Activated T-helper 2 cell treated with anti-CD3 and anti-CD28 coated beads, Interferon-gamma antibody, Interleukin-2, Interleukin-4, amounts not matched to agents 10 μg/mL and 5 μg/mL and 100 μg/mL, durations not matched to agents 14 hours and 24 hours and 36 hours (primary cell): Measurements from ENCODE around the gene ELMO3. TPM values are rescaled to one million over a fixed set of nuclear protein-coding genes. Genes with fewer than 3 reads are reported as not detected.

Source experiments
- DNase-seq: peaks from one replicate; pipeline ENCODE4 v3.0.0; 2021; ENCODE audit warnings: low spot score
- H3K27ac Mint-ChIP-seq: one replicate; pipeline ENCODE4 v1.8.0; 2021; ENCODE audit warnings: mixed read lengths
- H3K27me3 Mint-ChIP-seq: one replicate; pipeline ENCODE4 v1.8.0; 2021; ENCODE audit warnings: low read depth, mixed read lengths
- H3K36me3 Mint-ChIP-seq: one replicate; pipeline ENCODE4 v1.8.0; 2021; ENCODE audit warnings: low read depth, mixed read lengths
- H3K4me1 Mint-ChIP-seq: one replicate; pipeline ENCODE4 v1.8.0; 2021; ENCODE audit warnings: low read depth, mixed read lengths
- H3K4me3 Mint-ChIP-seq: one replicate; pipeline ENCODE4 v1.8.0; 2021; ENCODE audit warnings: low read depth, mild to moderate bottlenecking, moderate library complexity, mixed read lengths
- H3K9me3 Mint-ChIP-seq: one replicate; pipeline ENCODE4 v1.8.0; 2021; ENCODE audit warnings: mixed read lengths
- intact Hi-C: fragments of 100-400 bp; cut with micrococcal nuclease; formaldehyde crosslinking; loops from one replicate; pipeline ENCODE4 v1.15.1; 2023
- total RNA-seq: library from RNA; stranded (reverse); gene quantifications from 2 replicates; pipeline ENCODE4 v1.2.3, GENCODE V29; 2022

The ELMO3 gene
- total RNA-seq: 6.8 and 7.1 TPM in 2 replicates

DNA sequence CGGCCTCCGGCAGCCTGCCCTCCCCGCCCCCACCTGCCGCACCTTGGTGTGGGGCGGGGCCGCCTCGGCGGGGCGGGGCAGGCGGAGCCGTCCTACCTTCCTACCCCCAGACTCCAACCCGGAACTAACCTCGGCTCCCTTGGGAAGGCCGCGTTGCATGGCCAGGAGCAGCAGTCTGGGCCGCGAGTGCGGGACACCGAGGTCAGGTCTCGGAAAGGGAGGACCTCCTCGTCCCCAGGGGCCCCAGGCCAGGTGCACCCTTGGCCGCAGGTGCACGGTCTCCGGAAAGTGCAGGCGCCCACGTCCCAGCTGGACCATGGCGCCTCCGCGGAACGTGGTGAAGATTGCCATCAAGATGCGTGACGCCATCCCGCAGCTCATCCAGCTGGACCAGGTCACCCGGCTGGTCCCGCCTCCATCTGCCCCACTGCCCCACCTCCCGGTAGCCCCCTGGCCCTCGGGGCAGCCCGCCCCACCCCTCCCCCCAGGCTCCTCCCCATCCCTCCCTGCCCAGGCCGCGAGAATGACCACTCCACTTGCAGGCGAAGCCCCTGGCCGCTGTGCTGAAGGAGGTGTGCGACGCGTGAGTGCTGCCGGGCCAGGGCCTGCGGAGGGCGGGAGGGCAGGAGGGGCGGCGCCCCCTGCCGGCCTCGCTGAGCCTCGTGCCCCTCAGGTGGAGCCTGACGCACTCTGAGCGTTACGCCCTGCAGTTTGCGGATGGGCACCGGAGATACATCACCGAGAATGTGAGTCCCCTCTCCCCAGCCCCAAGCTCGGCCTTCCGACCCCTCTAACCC, at the start of gene ELMO3:
Gene ELMO3 (plus strand): TSS at position 121 of the 797 bp plus-strand sequence. CDS start 196 bp downstream, at position 317.
- H3K27me3 Mint-ChIP-seq: no peaks in the 10 kb centered on the region
- H3K9me3 Mint-ChIP-seq: no peaks in the 10 kb centered on the region
- peaks cover 7% of the 10 kb centered on the region for H3K4me1 Mint-ChIP-seq
- no peak within 1 kb of the TSS for H3K4me3 Mint-ChIP-seq
- peaks cover 60% of the 10 kb centered on the region for H3K36me3 Mint-ChIP-seq
- intact Hi-C loops: no loop called here
- no peak for DNase-seq
- no peak within 1 kb of the TSS for H3K27ac Mint-ChIP-seq

GRCh38 chr16:67149276-67150046, 49.5 kb upstream of the ELMO3 start:
- intact Hi-C loops: loop anchor here (5.0 to 10.0 kb wide), 2 partner anchors 38 to 275 kb away; no protein-coding TSS in a partner anchor
- Mint-ChIP-seq H3K27me3 (no peaks in the 10 kb centered on the region), H3K27ac (no peak overlapping the region), H3K9me3 (no peaks in the 10 kb centered on the region), H3K36me3 (peaks cover 51% of the 10 kb centered on the region), H3K4me1 (peaks cover 17% of the 10 kb centered on the region), H3K4me3 (no peak overlapping the region)
- no peak for DNase-seq

DNA sequence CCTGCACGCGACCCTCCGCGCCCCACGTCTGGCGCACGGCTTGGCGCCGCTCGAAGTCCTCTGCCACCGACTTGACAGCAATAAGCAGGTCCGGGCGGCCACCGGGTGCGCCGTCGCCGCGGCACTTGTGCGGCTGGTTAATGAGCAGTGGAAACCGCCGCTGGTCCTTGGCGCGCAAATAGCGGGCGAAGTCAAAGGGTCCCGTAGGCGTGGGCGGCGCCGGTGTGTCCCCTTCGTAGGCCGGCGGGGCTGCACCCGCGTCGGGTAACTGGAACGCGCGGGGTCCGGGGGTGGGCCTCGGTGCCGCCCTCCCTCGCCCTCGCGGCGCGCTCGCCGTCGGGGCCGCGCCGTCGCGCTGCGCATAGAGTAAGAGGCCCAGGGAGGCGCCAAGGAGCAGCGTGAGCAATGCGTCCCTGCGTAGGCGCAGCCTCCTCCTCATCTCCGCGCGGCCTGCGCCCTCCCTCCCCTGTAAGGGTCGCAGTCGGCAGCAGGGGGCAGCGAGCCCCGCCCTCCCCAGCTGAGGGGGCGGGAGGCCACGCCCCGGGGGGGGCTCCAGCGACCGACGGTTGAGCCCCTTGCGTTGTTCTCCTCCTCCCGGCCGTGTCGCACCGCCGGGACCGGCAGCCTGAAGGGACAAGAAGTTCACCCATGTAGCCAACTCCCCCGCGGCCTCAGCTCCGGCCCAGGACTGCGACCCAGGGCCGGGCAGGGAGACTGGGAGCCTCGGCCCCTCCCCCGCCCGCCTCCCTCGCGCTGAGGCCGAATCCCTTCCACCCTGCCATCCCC, 48.7 kb upstream of the ELMO3 start:
- H3K4me3 Mint-ChIP-seq: no peak overlapping the region
- H3K27ac Mint-ChIP-seq: no peak overlapping the region
- peaks cover 46% of the 10 kb centered on the region for H3K36me3 Mint-ChIP-seq
- intact Hi-C loops: loop anchor here (5.0 to 10.0 kb wide), 2 partner anchors 37 to 275 kb away; no protein-coding TSS in a partner anchor
- DNase-seq: peak; percentile 39
- peaks cover 19% of the 10 kb centered on the region for H3K4me1 Mint-ChIP-seq
- peaks cover under 1% of the 10 kb centered on the region for H3K27me3 Mint-ChIP-seq
- no peaks in the 10 kb centered on the region for H3K9me3 Mint-ChIP-seq

- H3K9me3 Mint-ChIP-seq: no peaks in the 10 kb centered on the region
- H3K36me3 Mint-ChIP-seq: peaks cover 45% of the 10 kb centered on the region
- no peak within 1 kb of the TSS for H3K27ac Mint-ChIP-seq
- H3K4me3 Mint-ChIP-seq: peak within 1 kb of the TSS; percentile 74
- peaks cover 1% of the 10 kb centered on the region for H3K27me3 Mint-ChIP-seq
- intact Hi-C loops: loop anchor here (5.0 to 10.0 kb wide), 2 partner anchors 36 to 276 kb away; no protein-coding TSS in a partner anchor
- no peak for DNase-seq
- peaks cover 21% of the 10 kb centered on the region for H3K4me1 Mint-ChIP-seq
Measured at GRCh38 chr16:67150833-67151396, 48.0 kb upstream of the ELMO3 start, which contains the start of gene B3GNT9. Gene B3GNT9, minus strand, starts transcription at chr16:67150998. Its CDS starts 513 bp downstream, at chr16:67150485.

DNA sequence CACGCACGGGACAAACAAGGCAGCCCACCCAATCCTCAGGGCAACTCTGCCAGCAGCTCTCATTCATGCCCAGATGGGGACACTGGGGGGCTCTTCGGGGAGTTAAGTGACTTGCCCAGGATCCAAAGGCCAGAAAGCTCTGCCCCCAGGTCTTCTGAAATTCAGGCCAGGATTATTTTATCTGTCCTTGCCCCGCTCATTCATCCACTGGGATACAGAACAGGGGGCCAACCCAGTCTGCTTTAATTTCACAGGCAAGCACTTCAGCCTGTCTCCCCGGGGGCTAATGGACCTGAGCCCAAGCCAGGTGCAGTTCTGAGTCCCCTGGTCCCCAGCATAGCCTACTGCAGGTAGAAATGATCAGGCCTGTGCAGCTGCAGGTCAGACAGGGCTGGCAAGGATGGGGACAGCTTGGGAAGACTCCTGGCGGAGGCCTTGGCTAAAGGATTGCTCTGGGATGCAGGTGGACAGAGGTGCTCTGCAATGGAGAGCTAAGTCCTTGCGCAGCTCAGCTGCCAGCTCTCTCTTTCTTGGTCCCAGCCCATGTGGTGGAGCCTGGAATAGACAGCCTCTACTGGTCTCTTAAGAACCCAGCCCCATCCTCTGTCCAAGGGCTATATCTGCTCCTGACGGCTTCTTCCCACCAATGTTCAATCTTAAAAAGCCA, 47.4 kb upstream of the ELMO3 start:
- peak overlapping the region; percentile 74 for H3K4me3 Mint-ChIP-seq
- peaks cover 47% of the 10 kb centered on the region for H3K36me3 Mint-ChIP-seq
- peaks cover 1% of the 10 kb centered on the region for H3K27me3 Mint-ChIP-seq
- no peak overlapping the region for H3K27ac Mint-ChIP-seq
- intact Hi-C loops: loop anchor here (5.0 to 10.0 kb wide), 2 partner anchors 36 to 277 kb away; no protein-coding TSS in a partner anchor
- no peak for DNase-seq
- peaks cover 27% of the 10 kb centered on the region for H3K4me1 Mint-ChIP-seq
- H3K9me3 Mint-ChIP-seq: no peaks in the 10 kb centered on the region

DNA sequence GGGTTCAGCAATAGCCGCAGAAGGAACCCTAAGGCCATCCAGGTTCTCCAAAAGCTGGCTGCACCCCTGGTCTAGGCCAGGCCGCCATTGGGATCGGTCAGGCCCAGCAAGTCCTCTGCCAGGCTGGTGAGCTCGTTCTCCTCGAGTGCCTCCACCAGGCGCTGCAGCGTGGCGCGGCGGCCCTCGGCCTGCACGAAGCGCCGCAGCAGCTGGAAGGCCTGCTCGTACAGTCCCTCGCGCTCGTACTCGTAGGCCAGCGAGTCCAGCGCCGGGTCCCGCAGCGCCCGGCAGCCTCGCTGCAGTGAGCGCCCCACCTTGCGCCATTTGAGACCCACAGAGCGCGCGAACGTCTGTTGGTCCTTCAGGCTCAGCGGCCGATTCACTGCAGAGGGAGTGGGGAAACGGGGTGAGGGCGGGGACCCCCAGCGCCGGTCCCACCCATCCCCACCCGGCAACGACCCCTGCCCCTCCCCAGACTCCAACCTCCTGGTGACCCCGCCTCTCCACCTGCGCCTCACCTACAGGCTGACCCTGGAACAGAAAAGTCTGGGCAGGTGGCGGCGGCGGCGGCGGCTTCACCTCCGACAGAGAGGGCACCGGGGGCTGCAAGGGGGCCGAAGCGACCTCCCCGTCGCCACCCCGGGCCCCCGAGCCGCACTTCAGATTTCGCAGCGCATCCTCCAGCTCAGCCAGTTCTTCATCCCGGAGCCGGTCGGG, 44.2 kb upstream of the ELMO3 start:
- no peak for DNase-seq
- H3K27ac Mint-ChIP-seq: no peak overlapping the region
- intact Hi-C loops: loop anchor here (1.0 to 10.0 kb wide), 5 partner anchors 33 to 280 kb away; no protein-coding TSS in a partner anchor
- H3K4me3 Mint-ChIP-seq: peak overlapping the region; percentile 70
- peaks cover 50% of the 10 kb centered on the region for H3K4me1 Mint-ChIP-seq
- no peaks in the 10 kb centered on the region for H3K9me3 Mint-ChIP-seq
- peaks cover 24% of the 10 kb centered on the region for H3K36me3 Mint-ChIP-seq
- peaks cover 1% of the 10 kb centered on the region for H3K27me3 Mint-ChIP-seq

DNA sequence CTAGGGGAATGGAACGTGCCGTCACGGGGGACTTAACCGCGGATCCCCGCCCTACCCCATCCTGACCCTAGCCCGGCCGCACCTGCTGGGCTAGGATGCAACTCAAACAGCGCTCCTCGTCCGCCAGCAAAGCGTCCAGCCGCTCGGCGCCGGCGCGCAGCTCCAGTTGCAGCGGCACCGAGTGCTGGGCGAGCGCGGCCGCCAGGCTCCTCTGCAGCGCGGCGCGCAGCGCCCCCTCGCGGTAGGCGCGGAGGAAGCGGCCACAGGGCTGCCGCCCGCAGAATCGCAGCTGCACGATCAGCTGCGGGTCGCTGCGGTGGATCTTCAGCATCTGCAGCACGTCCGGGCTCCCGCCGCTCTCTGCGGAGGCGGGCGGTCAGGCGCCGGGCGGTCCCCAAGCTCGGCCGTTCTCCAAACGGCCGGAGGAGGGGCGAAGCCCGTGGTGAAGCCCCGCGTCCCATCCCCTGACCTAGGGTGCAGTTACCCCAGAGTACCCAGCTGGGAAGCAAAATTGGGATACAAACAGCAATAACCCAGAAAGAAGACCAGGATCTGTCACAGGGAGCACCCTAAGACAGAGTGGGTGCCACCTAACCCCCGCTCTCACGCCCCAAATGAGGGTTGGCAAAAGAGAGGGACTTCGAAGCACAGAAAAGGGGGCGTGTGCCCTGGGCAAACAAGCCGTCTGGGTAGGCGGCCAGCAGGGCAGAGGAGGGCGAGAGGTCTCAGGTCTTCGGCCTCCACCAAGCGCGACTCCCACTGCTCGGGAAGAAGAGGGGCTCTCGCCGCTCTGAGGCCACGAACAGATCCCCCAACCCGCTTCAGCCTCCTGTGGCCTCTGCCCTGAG, 43.4 kb upstream of the ELMO3 start:
- peak overlapping the region; percentile 70 for H3K4me3 Mint-ChIP-seq

GRCh38 chr16:67156143-67156844, 42.6 kb upstream of the ELMO3 start:
- Mint-ChIP-seq H3K4me1 (peaks cover 50% of the 10 kb centered on the region), H3K27me3 (peaks cover 1% of the 10 kb centered on the region), H3K36me3 (peaks cover 30% of the 10 kb centered on the region), H3K9me3 (no peaks in the 10 kb centered on the region), H3K4me3 (no peak overlapping the region), H3K27ac (no peak overlapping the region)
- peak; percentile 8 for DNase-seq
- intact Hi-C loops: loop anchor here (10.0 kb wide), 1 partner anchor 281 kb away; no protein-coding TSS in a partner anchor

More for the DNA sequence above, 43.4 kb upstream of the ELMO3 start:
- Mint-ChIP-seq H3K27me3 (peaks cover 1% of the 10 kb centered on the region), H3K4me1 (peaks cover 50% of the 10 kb centered on the region), H3K9me3 (no peaks in the 10 kb centered on the region), H3K27ac (no peak overlapping the region), H3K36me3 (peaks cover 24% of the 10 kb centered on the region)
- DNase-seq: peak; percentile 77
- intact Hi-C loops: loop anchor here (1.0 to 10.0 kb wide), 4 partner anchors 137 to 281 kb away; no protein-coding TSS in a partner anchor

- H3K36me3 Mint-ChIP-seq: peaks cover 34% of the 10 kb centered on the region
- no peak overlapping the region for H3K4me3 Mint-ChIP-seq
- no peak for DNase-seq
- H3K27ac Mint-ChIP-seq: no peak overlapping the region
- H3K4me1 Mint-ChIP-seq: peaks cover 46% of the 10 kb centered on the region
- peaks cover 1% of the 10 kb centered on the region for H3K27me3 Mint-ChIP-seq
- no peaks in the 10 kb centered on the region for H3K9me3 Mint-ChIP-seq
- intact Hi-C loops: loop anchor here (10.0 kb wide), 1 partner anchor 282 kb away; no protein-coding TSS in a partner anchor
Measured at GRCh38 chr16:67157106-67157748, 41.7 kb upstream of the ELMO3 start.
